Activated CD8-positive, alpha-beta T cell treated with anti-CD3 and anti-CD28 coated beads for 36 hours (primary cell): ENCODE measurements around the gene PRL. TPM values are rescaled to one million over a fixed set of nuclear protein-coding genes. Genes with fewer than 3 reads are reported as not detected.

Source experiments
- ATAC-seq: fragments of 200-7000 bp; cut with Tn5 transposase; one replicate; pipeline ENCODE4 v1.10.0; 2021; ENCODE audit warnings: mild to moderate bottlenecking, moderate library complexity
- CTCF ChIA-PET: fragments of 350-600 bp; sonication (Branson Sonifier 250); formaldehyde crosslinking; loops from one replicate; lab custom pipeline; 2021; ENCODE audit warnings: antibody characterized with exemption; lab: Charles Lee
- POLR2A ChIA-PET: fragments of 350-600 bp; sonication (Branson Sonifier 250); formaldehyde crosslinking; loops from one replicate; lab custom pipeline; 2021; ENCODE audit warnings: antibody characterized with exemption; lab: Charles Lee
- DNase-seq: peaks from one replicate; pipeline ENCODE4 v3.0.0-alpha.2; 2020
- H3K27ac Mint-ChIP-seq: one replicate; pipeline ENCODE4 v1.8.0; 2021; ENCODE audit warnings: mild to moderate bottlenecking, mixed read lengths
- H3K27me3 Mint-ChIP-seq: one replicate; pipeline ENCODE4 v1.8.0; 2021; ENCODE audit warnings: mixed read lengths
- H3K36me3 Mint-ChIP-seq: one replicate; pipeline ENCODE4 v1.8.0; 2021; ENCODE audit warnings: low read depth, mixed read lengths
- H3K4me1 Mint-ChIP-seq: one replicate; pipeline ENCODE4 v1.8.0; 2021; ENCODE audit warnings: low read depth, mixed read lengths
- H3K4me3 Mint-ChIP-seq: one replicate; pipeline ENCODE4 v1.8.0; 2021; ENCODE audit warnings: mild to moderate bottlenecking, moderate library complexity, mixed read lengths
- H3K9me3 Mint-ChIP-seq: one replicate; pipeline ENCODE4 v1.8.0; 2021; ENCODE audit warnings: mixed read lengths
- intact Hi-C: fragments of 100-400 bp; cut with micrococcal nuclease; formaldehyde crosslinking; loops from one replicate; pipeline ENCODE4 v1.10.0; 2022
- total RNA-seq, 2 experiments: library from RNA; stranded (reverse); gene quantifications; one replicate each; pipeline ENCODE4 v1.2.3, GENCODE V29; 2021
- TF ChIP-seq, protein P1 (sequence below): fragments of 200-600 bp; IDR thresholded peaks from one replicate; pipeline ENCODE4 v1.8.0; 2022; ENCODE audit warnings: antibody characterized with exemption, mild to moderate bottlenecking

PRL gene
- total RNA-seq, 2 experiments from 2014 or later: 0.52 to 0.60 TPM

DNA sequence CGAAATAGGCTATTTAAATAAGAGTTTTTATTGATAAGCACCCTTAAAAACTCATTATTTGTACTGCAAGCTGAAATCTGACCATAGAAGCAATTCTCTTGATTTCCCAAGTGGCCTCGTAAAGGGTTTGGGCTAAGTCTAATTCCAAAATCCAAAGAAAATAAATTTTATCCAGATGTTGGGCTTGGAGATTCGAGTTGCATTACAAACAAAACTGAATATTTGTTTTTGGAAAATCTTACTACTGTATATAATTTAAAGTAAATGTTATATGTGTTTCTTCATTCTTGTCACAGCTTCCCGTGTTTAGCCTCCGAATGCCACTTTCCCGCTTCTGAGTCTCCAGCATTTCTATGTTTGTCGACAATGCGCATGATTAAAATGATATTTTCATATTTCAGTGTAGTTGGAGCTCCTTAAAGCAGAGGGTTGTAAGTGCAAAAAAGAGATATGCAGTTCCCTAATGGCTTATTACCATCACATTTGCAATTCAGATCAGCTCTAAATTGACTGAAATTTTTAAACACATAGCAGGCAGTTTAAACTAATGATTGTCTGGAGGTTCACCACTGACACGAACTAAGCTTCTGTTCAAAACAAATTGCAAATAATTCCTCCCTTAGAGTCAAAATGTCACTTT lies 47.0 kb downstream of the PRL start:
- ChIA-PET POLR2A (no interaction called here), CTCF (interaction anchor here (0.7 kb wide), 1 partner anchor 9 kb away, joined by 4 read pairs; no protein-coding TSS in a partner anchor)
- Mint-ChIP-seq H3K36me3 (no peaks in the 10 kb centered on the region), H3K27ac (no peak overlapping the region), H3K27me3 (no peaks in the 10 kb centered on the region), H3K4me1 (no peaks in the 10 kb centered on the region), H3K4me3 (no peak overlapping the region), H3K9me3 (no peaks in the 10 kb centered on the region)
- intact Hi-C loops: no loop called here
- DNase-seq (no peak), ATAC-seq (no peak)
- TF ChIP-seq, protein P1, sequence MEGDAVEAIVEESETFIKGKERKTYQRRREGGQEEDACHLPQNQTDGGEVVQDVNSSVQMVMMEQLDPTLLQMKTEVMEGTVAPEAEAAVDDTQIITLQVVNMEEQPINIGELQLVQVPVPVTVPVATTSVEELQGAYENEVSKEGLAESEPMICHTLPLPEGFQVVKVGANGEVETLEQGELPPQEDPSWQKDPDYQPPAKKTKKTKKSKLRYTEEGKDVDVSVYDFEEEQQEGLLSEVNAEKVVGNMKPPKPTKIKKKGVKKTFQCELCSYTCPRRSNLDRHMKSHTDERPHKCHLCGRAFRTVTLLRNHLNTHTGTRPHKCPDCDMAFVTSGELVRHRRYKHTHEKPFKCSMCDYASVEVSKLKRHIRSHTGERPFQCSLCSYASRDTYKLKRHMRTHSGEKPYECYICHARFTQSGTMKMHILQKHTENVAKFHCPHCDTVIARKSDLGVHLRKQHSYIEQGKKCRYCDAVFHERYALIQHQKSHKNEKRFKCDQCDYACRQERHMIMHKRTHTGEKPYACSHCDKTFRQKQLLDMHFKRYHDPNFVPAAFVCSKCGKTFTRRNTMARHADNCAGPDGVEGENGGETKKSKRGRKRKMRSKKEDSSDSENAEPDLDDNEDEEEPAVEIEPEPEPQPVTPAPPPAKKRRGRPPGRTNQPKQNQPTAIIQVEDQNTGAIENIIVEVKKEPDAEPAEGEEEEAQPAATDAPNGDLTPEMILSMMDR: no peak

DNA sequence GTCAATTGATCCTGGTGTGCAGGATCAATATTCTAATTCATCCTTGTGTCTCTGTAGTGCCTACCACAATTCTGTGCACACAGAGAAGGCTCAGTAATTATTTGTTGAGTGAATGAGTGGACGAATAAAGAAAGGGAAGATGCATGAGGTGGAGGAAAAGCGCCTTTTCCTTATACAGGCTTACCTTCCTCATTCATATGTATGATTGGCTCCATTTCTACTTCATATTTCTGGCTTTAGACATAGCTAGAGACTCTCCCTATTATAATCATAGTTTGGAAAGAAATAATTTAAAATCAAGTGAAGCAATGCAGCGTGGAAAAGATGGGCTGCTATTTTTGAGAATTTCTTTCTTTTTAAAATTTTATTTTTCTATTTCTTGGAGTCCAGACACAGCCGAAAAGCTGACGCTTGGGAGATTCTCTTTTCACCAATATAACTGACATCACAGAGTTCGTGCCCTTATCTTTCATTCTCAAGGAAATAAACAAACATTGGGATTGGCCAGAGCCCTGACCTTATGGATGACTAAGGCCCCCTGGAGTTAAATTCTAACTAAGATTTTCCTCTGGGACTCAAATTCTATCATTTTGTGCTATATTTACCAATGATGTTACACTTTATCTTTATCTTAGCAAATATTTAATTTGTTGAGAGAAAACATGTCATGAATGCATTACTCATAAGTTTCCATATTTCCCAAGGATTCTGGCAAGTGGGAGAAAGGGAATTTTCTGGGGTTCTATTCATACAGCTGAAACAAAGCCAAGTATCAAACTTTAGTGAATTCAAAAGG lies 48.1 kb downstream of the PRL start:
- H3K4me3 Mint-ChIP-seq: no peak overlapping the region
- DNase-seq: no peak
- no peaks in the 10 kb centered on the region for H3K4me1 Mint-ChIP-seq
- H3K27ac Mint-ChIP-seq: no peak overlapping the region
- ATAC-seq: no peak
- intact Hi-C loops: no loop called here
- no peaks in the 10 kb centered on the region for H3K36me3 Mint-ChIP-seq
- ChIA-PET CTCF (no interaction called here), POLR2A (no interaction called here)
- H3K27me3 Mint-ChIP-seq: no peaks in the 10 kb centered on the region
- peaks cover 1% of the 10 kb centered on the region for H3K9me3 Mint-ChIP-seq
- TF ChIP-seq, protein P1: no peak

DNA sequence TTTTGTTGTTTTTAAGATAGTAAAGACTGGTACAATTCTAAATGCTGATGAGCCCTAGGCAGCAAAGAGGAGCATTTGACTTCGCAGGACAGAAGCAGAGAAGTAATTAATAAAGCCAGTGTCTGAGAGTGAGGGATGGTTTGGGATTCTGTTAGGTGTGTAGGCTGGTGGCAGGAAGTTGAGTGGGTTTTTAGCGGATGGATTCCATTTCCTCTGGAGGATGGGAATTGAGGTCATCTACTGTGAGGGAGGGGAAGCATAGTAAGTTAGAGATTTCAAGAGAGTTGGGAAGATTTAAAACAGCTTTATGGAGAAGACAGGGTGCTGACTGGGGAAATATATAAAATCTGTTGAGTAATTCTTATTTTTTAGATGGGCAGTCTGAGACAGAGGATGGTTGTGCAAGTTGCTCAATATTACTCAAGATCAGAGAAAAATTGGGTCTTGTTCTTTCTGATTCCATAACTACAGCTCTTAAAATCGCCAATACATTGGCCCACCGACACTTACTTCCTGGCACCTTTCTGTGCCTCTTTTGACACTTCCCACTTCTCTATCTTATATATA lies 48.8 kb downstream of the PRL start:
- DNase-seq: no peak
- CTCF ChIA-PET: no interaction called here
- peaks cover 4% of the 10 kb centered on the region for H3K9me3 Mint-ChIP-seq
- intact Hi-C loops: no loop called here
- TF ChIP-seq, protein P1: no peak
- no peak overlapping the region for H3K27ac Mint-ChIP-seq
- H3K36me3 Mint-ChIP-seq: no peaks in the 10 kb centered on the region
- H3K4me3 Mint-ChIP-seq: no peak overlapping the region
- POLR2A ChIA-PET: no interaction called here
- H3K4me1 Mint-ChIP-seq: no peaks in the 10 kb centered on the region
- no peaks in the 10 kb centered on the region for H3K27me3 Mint-ChIP-seq
- ATAC-seq: no peak

DNA sequence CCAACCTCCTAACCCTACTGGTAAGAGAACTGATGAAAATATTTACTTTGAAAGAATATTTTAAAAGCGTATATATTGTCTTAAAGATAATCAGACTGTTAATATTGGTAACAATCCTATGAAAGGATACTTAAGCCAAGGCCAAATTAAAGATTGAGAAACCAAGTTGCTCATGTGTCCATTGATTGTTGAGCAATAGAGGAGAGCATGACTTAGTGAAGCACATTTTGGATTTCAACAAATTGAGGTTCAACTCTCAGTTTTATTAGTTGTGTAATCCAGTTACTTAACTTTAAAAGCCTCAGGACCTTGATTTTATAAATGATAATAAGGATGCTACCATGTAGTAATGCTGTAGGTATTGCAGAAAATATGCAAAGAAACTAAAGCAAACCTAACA lies 56.8 kb downstream of the PRL start:
- Mint-ChIP-seq H3K36me3 (no peaks in the 10 kb centered on the region), H3K27ac (no peak overlapping the region), H3K4me1 (no peaks in the 10 kb centered on the region), H3K27me3 (no peaks in the 10 kb centered on the region), H3K4me3 (no peak overlapping the region), H3K9me3 (peaks cover 12% of the 10 kb centered on the region)
- POLR2A ChIA-PET: no interaction called here
- ATAC-seq: no peak
- intact Hi-C loops: no loop called here
- TF ChIP-seq, protein P1: no peak
- CTCF ChIA-PET: no interaction called here
- no peak for DNase-seq
